IMR-90 (cell line): ENCODE data around the gene ACTL6B. TPM values are rescaled to one million over a fixed set of nuclear protein-coding genes. Genes with fewer than 3 reads are reported as not detected.

Experiments
- ATAC-seq: fragments of 200-7000 bp; cut with Tn5 transposase; 2 replicates; pipeline ENCODE4 v1.9.1; 2020; ENCODE audit warnings: low read depth, mild to moderate bottlenecking, moderate library complexity
- BruUV-seq: library from RNA; stranded (reverse); fragments of 400-500 nt; replicated peaks from 2 replicates; lab custom pipeline; 2021; lab: Mats Ljungman, UMichigan
- CTCF ChIA-PET: fragments of 300-600 bp; formaldehyde crosslinking; extraction: SDS; loops from one replicate; lab custom pipeline; 2021; ENCODE audit warnings: antibody characterized with exemption; lab: Yijun Ruan, JAX
- POLR2A ChIA-PET: fragments of 300-600 bp; sonication (Branson Sonifier 250); formaldehyde crosslinking; loops from one replicate; lab custom pipeline; 2022; ENCODE audit warnings: antibody characterized with exemption; ENCODE audit not compliant: unreplicated experiment; lab: Charles Lee
- DNase-seq: peaks from one replicate; pipeline ENCODE4 v3.0.0; 2013
- H2AFZ ChIP-seq: replicated peaks from 2 replicates; pipeline ENCODE3; 2013; ENCODE audit warnings: low read length, mild to moderate bottlenecking; ENCODE audit not compliant: poor library complexity
- H2AK5ac ChIP-seq: 2 replicates; pipeline ENCODE4 v1.6.1; 2013; ENCODE audit warnings: low read depth, low read length, inconsistent platforms
- H2AK9ac ChIP-seq: replicated peaks from 2 replicates; pipeline ENCODE3; 2013; ENCODE audit warnings: mild to moderate bottlenecking, low read depth, low read length, moderate library complexity; ENCODE audit not compliant: poor library complexity
- H2BK120ac ChIP-seq: 2 replicates; pipeline ENCODE4 v1.6.1; 2013; ENCODE audit warnings: low read depth, low read length, inconsistent platforms
- H2BK15ac ChIP-seq: 3 replicates; pipeline ENCODE4 v1.6.1; 2013; ENCODE audit warnings: low read depth, low read length, inconsistent platforms
- H2BK20ac ChIP-seq: 2 replicates; pipeline ENCODE4 v1.6.1; 2013; ENCODE audit warnings: low read depth, mild to moderate bottlenecking, inconsistent platforms, low read length, moderate library complexity
- H2BK5ac ChIP-seq: 2 replicates; pipeline ENCODE4 v1.6.1; 2013; ENCODE audit warnings: mild to moderate bottlenecking, low read depth, low read length, inconsistent platforms; ENCODE audit not compliant: poor library complexity, severe bottlenecking
- H3K14ac ChIP-seq: replicated peaks from 2 replicates; pipeline ENCODE4 v1.6.1; 2013; ENCODE audit warnings: low read depth, low read length, inconsistent platforms
- H3K18ac ChIP-seq: 2 replicates; pipeline ENCODE4 v1.6.1; 2013; ENCODE audit warnings: low read depth, low read length, control low read depth
- H3K23ac ChIP-seq: 2 replicates; pipeline ENCODE4 v1.6.1; 2013; ENCODE audit warnings: low read depth, low read length, inconsistent platforms
- H3K27ac ChIP-seq: 2 replicates; pipeline ENCODE4 v1.5.1; 2013; ENCODE audit warnings: mild to moderate bottlenecking, control low read depth, low read length; ENCODE audit not compliant: insufficient read depth
- H3K27me3 ChIP-seq: 2 replicates; pipeline ENCODE4 v1.6.1; 2013; ENCODE audit warnings: low read length; ENCODE audit not compliant: control insufficient read depth, insufficient read depth
- H3K36me3 ChIP-seq: 2 replicates; pipeline ENCODE4 v1.6.1; 2013; ENCODE audit warnings: low read length, mixed read lengths; ENCODE audit not compliant: control insufficient read depth, insufficient read depth
- H3K4ac ChIP-seq: 2 replicates; pipeline ENCODE4 v1.6.1; 2013; ENCODE audit warnings: low read depth, low read length, inconsistent platforms
- H3K4me1 ChIP-seq: 2 replicates; pipeline ENCODE4 v1.6.1; 2013; ENCODE audit warnings: low read length, mixed read lengths; ENCODE audit not compliant: control insufficient read depth, insufficient read depth
- H3K4me2 ChIP-seq: 2 replicates; pipeline ENCODE4 v1.6.1; 2013; ENCODE audit warnings: low read depth, mild to moderate bottlenecking, control low read depth, low read length, moderate library complexity
- H3K4me3 ChIP-seq: 2 replicates; pipeline ENCODE4 v1.5.1; 2013; ENCODE audit warnings: low read depth, mild to moderate bottlenecking, control low read depth, low read length, moderate library complexity; ENCODE audit not compliant: insufficient read depth
- H3K56ac ChIP-seq: 2 replicates; pipeline ENCODE4 v1.6.1; 2013; ENCODE audit warnings: low read length, inconsistent platforms; ENCODE audit not compliant: insufficient read depth; ENCODE audit errors: extremely low read depth
- H3K79me1 ChIP-seq, 2 experiments: 2 replicates each; pipeline ENCODE4 v1.6.1; 2013; ENCODE audit warnings: low read length in 2 of 2, inconsistent platforms in 1 of 2, low read depth in 1 of 2
- H3K9ac ChIP-seq: 2 replicates; pipeline ENCODE4 v1.6.1; 2013; ENCODE audit warnings: low read depth, low read length, control low read depth
- H3K9me1 ChIP-seq: 2 replicates; pipeline ENCODE4 v1.6.1; 2013; ENCODE audit warnings: low read length, inconsistent platforms; ENCODE audit not compliant: insufficient read depth
- H3K9me3 ChIP-seq: 2 replicates; pipeline ENCODE4 v1.6.1; 2013; ENCODE audit warnings: low read length; ENCODE audit not compliant: control insufficient read depth, insufficient read depth
- H4K20me1 ChIP-seq: 2 replicates; pipeline ENCODE4 v1.6.1; 2013; ENCODE audit warnings: low read length, inconsistent platforms; ENCODE audit not compliant: insufficient read depth
- H4K5ac ChIP-seq: 2 replicates; pipeline ENCODE4 v1.6.1; 2013; ENCODE audit warnings: mild to moderate bottlenecking, low read depth, low read length, control low read depth
- H4K8ac ChIP-seq, 2 experiments: 2 replicates each; pipeline ENCODE4 v1.6.1; 2013; ENCODE audit warnings: low read depth in 2 of 2, low read length in 2 of 2, control low read depth in 1 of 2, inconsistent platforms in 1 of 2
- H4K91ac ChIP-seq: 2 replicates; pipeline ENCODE4 v1.6.1; 2013; ENCODE audit warnings: low read depth, low read length, inconsistent platforms; ENCODE audit not compliant: insufficient read depth
- CHD1 ChIP-seq: IDR thresholded peaks from 2 replicates; pipeline ENCODE4 v1.6.1; 2012; ENCODE audit warnings: low read depth, low read length, improper control_type of control experiment
- MAZ ChIP-seq: IDR thresholded peaks from 2 replicates; pipeline ENCODE4 v1.6.1; 2012; ENCODE audit warnings: low read depth, mild to moderate bottlenecking, low read length, improper control_type of control experiment, moderate library complexity, borderline replicate concordance
- MXI1 ChIP-seq: IDR thresholded peaks from 2 replicates; pipeline ENCODE4 v1.6.1; 2012; ENCODE audit warnings: low read depth, mild to moderate bottlenecking, low read length, moderate library complexity, borderline replicate concordance
- WGBS, 2 experiments: methylation state at CpG; one replicate each; pipeline versions ENCODE4 v1.1.5 to v1.1.7; 2013; ENCODE audit warnings: missing lambda C conversion rate in 2 of 2; ENCODE audit not compliant: insufficient read length in 1 of 2; ENCODE audit errors: extremely low coverage in 2 of 2; 5-methylcytosine and 5-hydroxymethylcytosine counted together
- dilution Hi-C: fragments of 300-500 bp; cut with HindIII; formaldehyde crosslinking; loops from one replicate; pipeline ENCODE4 v1.14.3; 2018; ENCODE audit warnings: low sequenced_read_pairs; ENCODE audit not compliant: unreplicated experiment
- in situ Hi-C: fragments of 300-500 bp; cut with MboI; formaldehyde crosslinking; loops from 3 replicates; pipeline ENCODE4 v1.14.3; 2019; ENCODE audit warnings: low sequenced_read_pairs, inconsistent platforms, mixed read lengths
- intact Hi-C: fragments of 100-400 bp; cut with micrococcal nuclease; formaldehyde crosslinking; loops from 2 replicates; pipeline ENCODE4 v1.10.0; 2022
- polyA plus RNA-seq, 3 experiments: library from polyadenylated mRNA; depleted of rRNA; stranded (reverse); fragments of >200 nt; gene quantifications; 2 replicates each; pipeline ENCODE4 v1.2.3, GENCODE V29; 2012; ENCODE audit warnings: low replicate concordance in 1 of 3
- total RNA-seq: library from RNA; depleted of rRNA; stranded (reverse); fragments of >200 nt; gene quantifications from 2 replicates; pipeline ENCODE4 v1.2.3, GENCODE V29; 2012

The ACTL6B gene
- total and polyA plus RNA-seq, 2 of the 4 experiments (the other 2 are of a cell fraction): not detected

DNA sequence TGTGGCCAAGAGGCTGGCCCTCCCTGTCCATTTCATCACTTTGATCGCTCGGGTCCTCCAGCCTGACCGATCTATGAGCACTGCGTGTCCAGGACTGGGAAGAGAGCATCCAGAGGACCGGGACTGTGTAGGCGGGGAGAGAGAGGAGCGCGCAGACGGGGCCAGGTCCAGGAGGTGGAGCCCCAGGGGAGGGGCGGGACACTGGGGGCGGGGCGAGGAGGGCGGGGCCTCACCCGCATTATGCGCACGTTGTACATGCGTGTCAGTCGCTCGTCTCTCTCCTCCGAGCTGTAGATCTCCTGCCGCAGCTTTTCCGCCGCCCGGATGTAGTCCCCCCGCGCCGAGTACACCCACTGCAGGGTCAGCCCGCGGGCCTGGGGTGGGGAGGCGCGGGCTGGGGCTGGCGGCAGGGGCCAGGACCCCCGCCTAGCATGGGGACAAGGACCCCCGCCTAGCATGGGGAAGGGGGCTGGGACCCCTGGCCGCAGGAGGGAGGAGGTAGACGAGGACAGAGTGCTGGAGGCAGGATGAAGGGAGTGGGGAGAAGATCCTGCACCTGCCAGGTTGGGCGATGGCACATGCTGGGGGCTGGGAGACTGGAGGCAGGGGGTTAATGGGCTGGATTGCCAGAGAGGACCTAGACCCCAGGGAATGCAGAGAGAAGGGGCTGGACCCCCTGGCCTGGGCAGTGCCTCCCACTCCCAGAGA, 29.6 kb downstream of the ACTL6B start:
- 0 out of 2 replicates have a peak overlapping the region, but pooled peaks have one; percentile 10 for H2BK120ac ChIP-seq
- H3K79me1 ChIP-seq: no peaks in the 10 kb centered on the region
- peak overlapping the region; percentile 21; the same call in 1 of the 2 replicates for H4K91ac ChIP-seq
- H2BK15ac ChIP-seq: no peak overlapping the region
- H3K56ac ChIP-seq: no peak overlapping the region
- BruUV-seq: no TSS peak
- H4K20me1 ChIP-seq: no peaks in the 10 kb centered on the region; the same call in 1 of the 2 replicates
- H3K27ac ChIP-seq: no peak overlapping the region; the same call in 1 of the 2 replicates
- peak overlapping the region in 1 of 2 experiments; percentile 52; a peak in 1 of 4 replicates for H4K8ac ChIP-seq
- ATAC-seq (peak; percentile 100), DNase-seq (peak; percentile 81)
- intact Hi-C loops: no loop called here
- H2BK5ac ChIP-seq: no peak overlapping the region
- 0 out of 2 replicates have a peak overlapping the region, but pooled peaks have one; percentile 11 for H3K23ac ChIP-seq
- in situ Hi-C loops: no loop called here
- peak overlapping the region; percentile 93 for H3K4me2 ChIP-seq
- dilution Hi-C loops: no loop called here
- no peak overlapping the region for H3K18ac ChIP-seq
- ChIA-PET POLR2A (no interaction called here), CTCF (interaction anchor here (1.0 kb wide), 1 partner anchor 8 kb away, joined by 5 read pairs; no protein-coding TSS in a partner anchor)
- H4K5ac ChIP-seq: no peak overlapping the region
- H3K14ac ChIP-seq: no peak overlapping the region
- peak overlapping the region; percentile 90 for H2AFZ ChIP-seq
- peaks cover under 1% of the 10 kb centered on the region; the same call in 1 of the 2 replicates for H3K27me3 ChIP-seq
- H3K4me3 ChIP-seq: peak overlapping the region; percentile 33
- 6% methylated on average over 7 of the region's 37 CpGs; no CpG with 5 or more reads in 1 of the 2 experiments for WGBS, 2 experiments
- peak overlapping the region; percentile 89 for H2AK9ac ChIP-seq
- no peak for TF ChIP-seq CHD1
- TF ChIP-seq MXI1: 0 out of 2 replicates have a peak, but pooled peaks have one; percentile 17
- TF ChIP-seq MAZ: peak; percentile 65; the same call in 1 of the 2 replicates
- peak overlapping the region; percentile 11 for H2AK5ac ChIP-seq
- 0 out of 2 replicates have a peak overlapping the region, but pooled peaks have one; percentile 10 for H3K4ac ChIP-seq
- no peaks in the 10 kb centered on the region for H3K9me3 ChIP-seq
- no peaks in the 10 kb centered on the region for H3K36me3 ChIP-seq
- no peaks in the 10 kb centered on the region for H3K4me1 ChIP-seq
- H2BK20ac ChIP-seq: no peak overlapping the region
- H3K9ac ChIP-seq: peak overlapping the region; percentile 29; the same call in 1 of the 2 replicates
- peaks cover 7% of the 10 kb centered on the region; the same call in 1 of the 2 replicates for H3K9me1 ChIP-seq
